SK-N-SH (cell line): Measurements from ENCODE around the gene AP3D1. TPM values are rescaled to one million over a fixed set of nuclear protein-coding genes. Genes with fewer than 3 reads are reported as not detected.

ENCODE experiments used
- CTCF ChIA-PET: fragments of 300-600, 350-600 bp; formaldehyde crosslinking; extraction: SDS; loops from one replicate; lab custom pipeline; 2021; lab: Yijun Ruan, JAX
- POLR2A ChIA-PET: fragments of 350-600 bp; sonication (Branson Sonifier 250); formaldehyde crosslinking; extraction: SDS; loops from one replicate; lab custom pipeline; 2020; ENCODE audit warnings: antibody characterized with exemption, inconsistent platforms; lab: Yijun Ruan, JAX
- DNase-seq: peaks from one replicate; pipeline ENCODE4 v3.0.0; 2012
- H2AFZ ChIP-seq: fragments of 200-600 bp; sonication (generic); 2 replicates; pipeline ENCODE4 v1.8.1; 2016; ENCODE audit warnings: antibody characterized with exemption, mild to moderate bottlenecking, low read depth
- H3F3A ChIP-seq: fragments of 200-600 bp; sonication (generic); replicated peaks from 2 replicates; pipeline ENCODE3; 2016; ENCODE audit warnings: antibody characterized with exemption, mild to moderate bottlenecking; ENCODE audit not compliant: insufficient read depth
- H3K27ac ChIP-seq, 2 experiments: fragments of 200-500 bp in 1 of 2; fragments of 200-600 bp in 1 of 2; sonication (Bioruptor generic) in 1 of 2; sonication (generic), shearing (Covaris generic) in 1 of 2; 2 replicates each; pipeline versions ENCODE4 v1.5.1 to v1.6.1; 2014 to 2016; ENCODE audit warnings: low read depth in 2 of 2, inconsistent platforms in 1 of 2, low read length in 1 of 2, mild to moderate bottlenecking in 1 of 2, mixed read lengths in 1 of 2
- H3K27me3 ChIP-seq: fragments of 200-600 bp; sonication (generic), shearing (Covaris generic); 2 replicates; pipeline ENCODE4 v1.6.1; 2016; ENCODE audit warnings: mixed run types; ENCODE audit not compliant: insufficient read depth
- H3K36me3 ChIP-seq, 2 experiments: fragments of 200-500 bp in 1 of 2; fragments of 200-600 bp in 1 of 2; sonication (Bioruptor generic) in 1 of 2; sonication (generic) in 1 of 2; replicated peaks in 1 of 2; 2 replicates each; pipeline versions ENCODE3 to v1.5.1; 2014 to 2016; ENCODE audit warnings: low read length in 1 of 2, mild to moderate bottlenecking in 1 of 2; ENCODE audit not compliant: insufficient read depth in 2 of 2, control insufficient read depth in 1 of 2
- H3K4me1 ChIP-seq, 2 experiments: fragments of 200-500 bp in 1 of 2; fragments of 200-600 bp in 1 of 2; sonication (Bioruptor generic) in 1 of 2; sonication (generic), shearing (Covaris generic) in 1 of 2; 2 replicates each; pipeline versions ENCODE4 v1.5.1 to v1.6.1; 2014 to 2016; ENCODE audit warnings: low read depth in 1 of 2, low read length in 1 of 2, mixed run types in 1 of 2; ENCODE audit not compliant: insufficient read depth in 2 of 2, control insufficient read depth in 1 of 2
- H3K4me2 ChIP-seq: fragments of 200-600 bp; sonication (generic), shearing (Covaris generic); 2 replicates; pipeline ENCODE4 v1.6.1; 2017; ENCODE audit warnings: mixed run types
- H3K4me3 ChIP-seq, 2 experiments: fragments of 200-500 bp in 1 of 2; fragments of 200-600 bp in 1 of 2; sonication (Bioruptor generic) in 1 of 2; sonication (generic), shearing (Covaris generic) in 1 of 2; 2 replicates each; pipeline versions ENCODE4 v1.5.1 to v1.8.1; 2014 to 2016; ENCODE audit warnings: low read depth in 2 of 2, inconsistent platforms in 1 of 2, low read length in 1 of 2, mild to moderate bottlenecking in 1 of 2, mixed read lengths in 1 of 2, moderate library complexity in 1 of 2
- H3K79me2 ChIP-seq: fragments of 200-600 bp; sonication (generic); 2 replicates; pipeline ENCODE4 v1.8.1; 2017; ENCODE audit warnings: mild to moderate bottlenecking; ENCODE audit not compliant: insufficient read depth
- H3K9ac ChIP-seq: fragments of 200-600 bp; sonication (generic); 2 replicates; pipeline ENCODE4 v1.6.1; 2017; ENCODE audit warnings: mixed run types
- H3K9me2 ChIP-seq: fragments of 200-600 bp; sonication (generic); 2 replicates; pipeline ENCODE4 v1.6.1; 2017; ENCODE audit warnings: mixed run types
- H3K9me3 ChIP-seq: fragments of 200-600 bp; sonication (generic); 2 replicates; pipeline ENCODE4 v1.6.1; 2017; ENCODE audit warnings: mixed run types, mild to moderate bottlenecking, moderate library complexity
- H4K20me1 ChIP-seq: fragments of 200-600 bp; sonication (generic); 2 replicates; pipeline ENCODE4 v1.6.1; 2017; ENCODE audit warnings: mild to moderate bottlenecking, mixed run types; ENCODE audit not compliant: insufficient read depth
- CHD2 ChIP-seq: fragments of 150-350 bp; IDR thresholded peaks from 2 replicates; pipeline ENCODE4 v1.6.1; 2018; ENCODE audit warnings: low read length; ENCODE audit not compliant: partially characterized antibody
- EP300 ChIP-seq, 2 experiments: IDR thresholded peaks; 2 replicates each; pipeline versions ENCODE4 v1.4.0 to v1.6.1; 2012; ENCODE audit warnings: borderline replicate concordance in 1 of 2, low read depth in 1 of 2, low read length in 1 of 2
- EZH2phosphoT487 ChIP-seq: fragments of 200-600 bp; sonication (generic); IDR thresholded peaks from 2 replicates; pipeline ENCODE4 v1.6.1; 2017; ENCODE audit warnings: low read depth, mixed run types, mild to moderate bottlenecking, antibody characterized with exemption, moderate library complexity, borderline replicate concordance
- FOSL2 ChIP-seq: IDR thresholded peaks from 2 replicates; pipeline ENCODE4 v1.4.0; 2012; ENCODE audit warnings: low read depth, mild to moderate bottlenecking, moderate library complexity, borderline replicate concordance
- GABPA ChIP-seq: IDR thresholded peaks from 2 replicates; pipeline ENCODE4 v1.4.0; 2012; ENCODE audit warnings: low read depth, mild to moderate bottlenecking
- IRF3 ChIP-seq: fragments of 150-350 bp; IDR thresholded peaks from 2 replicates; pipeline ENCODE4 v1.6.1; 2016; ENCODE audit warnings: mild to moderate bottlenecking, low read depth, low read length
- MAX ChIP-seq: IDR thresholded peaks from 2 replicates; pipeline ENCODE4 v1.4.0; 2012; ENCODE audit warnings: low read depth
- MEF2A ChIP-seq: IDR thresholded peaks from 2 replicates; pipeline ENCODE4 v1.4.0; 2012; ENCODE audit warnings: low read depth, borderline replicate concordance
- MXI1 ChIP-seq: IDR thresholded peaks from 2 replicates; pipeline ENCODE4 v1.6.1; 2012; ENCODE audit warnings: mild to moderate bottlenecking, low read depth, low read length, improper control_type of control experiment
- NFIC ChIP-seq: IDR thresholded peaks from 2 replicates; pipeline ENCODE4 v1.4.0; 2012; ENCODE audit warnings: borderline replicate concordance
- RAD21 ChIP-seq: IDR thresholded peaks from 2 replicates; pipeline ENCODE4 v1.6.1; 2012; ENCODE audit warnings: mild to moderate bottlenecking, low read length
- SIN3A ChIP-seq: IDR thresholded peaks from 2 replicates; pipeline ENCODE4 v1.6.1; 2012; ENCODE audit warnings: low read depth, mild to moderate bottlenecking, low read length, moderate library complexity, borderline replicate concordance
- SMC3 ChIP-seq: IDR thresholded peaks from 2 replicates; pipeline ENCODE4 v1.6.1; 2012; ENCODE audit warnings: low read depth, low read length, improper control_type of control experiment
- TAF1 ChIP-seq: IDR thresholded peaks from 2 replicates; pipeline ENCODE4 v1.6.1; 2012; ENCODE audit warnings: low read depth, mild to moderate bottlenecking, low read length, moderate library complexity, borderline replicate concordance
- TCF12 ChIP-seq: IDR thresholded peaks from 2 replicates; pipeline ENCODE4 v1.4.0; 2012
- TEAD4 ChIP-seq: IDR thresholded peaks from 2 replicates; pipeline ENCODE4 v1.4.0; 2012; ENCODE audit warnings: mild to moderate bottlenecking, borderline replicate concordance; ENCODE audit not compliant: insufficient read depth
- USF1 ChIP-seq: IDR thresholded peaks from 2 replicates; pipeline ENCODE4 v1.4.0; 2012; ENCODE audit warnings: low read depth, borderline replicate concordance
- YY1 ChIP-seq: IDR thresholded peaks from 2 replicates; pipeline ENCODE4 v1.4.0; 2012; ENCODE audit warnings: low read depth, mild to moderate bottlenecking
- WGBS: methylation state at CpG from one replicate; pipeline ENCODE4 v1.1.6; 2017; ENCODE audit warnings: low lambda C conversion rate; 5-methylcytosine and 5-hydroxymethylcytosine counted together
- polyA plus RNA-seq, 3 experiments: library from polyadenylated mRNA; depleted of rRNA; stranded (reverse); fragments of >200 nt; gene quantifications; 2 replicates each; pipeline ENCODE4 v1.2.3, GENCODE V29; 2012

The AP3D1 gene
- polyA plus RNA-seq, 1 of the 3 experiments (the other 2 are of a cell fraction) = 127 TPM

GRCh38 chr19:2173767-2174577 is 22.6 kb upstream of the AP3D1 start:
- Histone ChIP-seq H3F3A (peaks cover 7% of the 10 kb centered on the region), H3K9me3 (no peaks in the 10 kb centered on the region), H3K79me2 (peaks cover 99% of the 10 kb centered on the region), H3K4me1 (peaks cover 23 to 24% of the 10 kb centered on the region in 2 experiments; a peak in 3 of 4 replicates), H3K9me2 (no peaks in the 10 kb centered on the region), H3K4me3 (no peak overlapping the region), H2AFZ (no peak overlapping the region), H3K27me3 (no peaks in the 10 kb centered on the region), H4K20me1 (peaks cover 70% of the 10 kb centered on the region), H3K4me2 (no peak overlapping the region), H3K9ac (no peak overlapping the region), H3K27ac (no peak overlapping the region), H3K36me3 (no peaks in the 10 kb centered on the region)
- ChIA-PET CTCF (interaction anchor here (0.9 to 1.2 kb wide), 3 partner anchors 10 to 142 kb away, joined by 3 read pairs; no protein-coding TSS in a partner anchor), POLR2A (no interaction called here)
- TF ChIP-seq TAF1 = no peak
- TF ChIP-seq TCF12 = no peak
- TF ChIP-seq TEAD4 = no peak
- TF ChIP-seq SMC3 = no peak
- no peak for TF ChIP-seq CHD2
- TF ChIP-seq SIN3A = no peak
- TF ChIP-seq EP300 (IDR thresholded peaks at IDR 0.05; ENCODE audit: borderline replicate concordance in 1 of 2, low read depth in 1 of 2, low read length in 1 of 2) = no peak
- TF ChIP-seq MEF2A = no peak
- no peak for TF ChIP-seq IRF3
- no peak for TF ChIP-seq MAX
- no peak for TF ChIP-seq YY1
- no peak for TF ChIP-seq EZH2phosphoT487
- 97% methylated on average over 17 of the region's 18 CpGs for WGBS
- DNase-seq = no peak

GRCh38 chr19:2173388-2173766 is 22.0 kb upstream of the AP3D1 start:
- H3K79me2 ChIP-seq = peaks cover 97% of the 10 kb centered on the region
- peaks cover 65% of the 10 kb centered on the region for H4K20me1 ChIP-seq
- peaks cover 27 to 30% of the 10 kb centered on the region in 2 experiments; a peak in 3 of 4 replicates for H3K4me1 ChIP-seq
- TF ChIP-seq TEAD4 = no peak
- TF ChIP-seq EZH2phosphoT487 = no peak
- TF ChIP-seq SIN3A = no peak
- TF ChIP-seq TCF12 = no peak
- TF ChIP-seq RAD21 = no peak
- TF ChIP-seq MEF2A = no peak
- TF ChIP-seq USF1 = no peak
- TF ChIP-seq GABPA = no peak
- no peak for TF ChIP-seq MXI1
- no peak for TF ChIP-seq FOSL2
- no peak for TF ChIP-seq NFIC
- H3K4me2 ChIP-seq = no peak overlapping the region
- ChIA-PET POLR2A (no interaction called here), CTCF (no interaction called here)
- H3K27ac ChIP-seq = no peak overlapping the region; a peak in 1 of 4 replicates
- no peak overlapping the region for H3K4me3 ChIP-seq
- no peak overlapping the region for H3K9ac ChIP-seq
- H3K27me3 ChIP-seq = no peaks in the 10 kb centered on the region
- no peaks in the 10 kb centered on the region for H3K36me3 ChIP-seq
- H2AFZ ChIP-seq = no peak overlapping the region
- 95% methylated on average over 14 of the region's 21 CpGs for WGBS
- H3K9me2 ChIP-seq = no peaks in the 10 kb centered on the region
- no peaks in the 10 kb centered on the region for H3K9me3 ChIP-seq
- peaks cover 11% of the 10 kb centered on the region for H3F3A ChIP-seq
- no peak for DNase-seq
